ENCODE measurements around the gene BEGAIN. TPM values are rescaled to one million over a fixed set of nuclear protein-coding genes. Genes with fewer than 3 reads are reported as not detected.

The BEGAIN gene
- total and polyA plus RNA-seq, 7 donors = 0.08 to 1.0 (median 0.48) TPM; not detected in 1

GRCh38 chr14:100609331-100609870, 22.2 kb upstream of the BEGAIN start:
- Histone ChIP-seq H3K27me3 (ENCODE audit: insufficient read depth in 3 of 3, low read length in 2 of 3) (peaks cover 0 to 31% (median 14%) of the 10 kb centered on the region in 3 donors), H3K9me3 (no peaks in the 10 kb centered on the region), H3K27ac (no peak overlapping the region), H3K4me3 (no peak overlapping the region), H3K4me1 (no peaks in the 10 kb centered on the region), H3K36me3 (ENCODE audit: insufficient read depth in 1 of 2, low read depth in 1 of 2) (no peaks in the 10 kb centered on the region)
- 88 to 91% (median 88%) methylated on average over 12 to 14 of the region's 14 CpGs for WGBS, 3 donors
- intact Hi-C loops (cut with DNase I) = no loop called here
- DNase-seq (no peak), ATAC-seq (no peak)
- TF ChIP-seq, protein P1, sequence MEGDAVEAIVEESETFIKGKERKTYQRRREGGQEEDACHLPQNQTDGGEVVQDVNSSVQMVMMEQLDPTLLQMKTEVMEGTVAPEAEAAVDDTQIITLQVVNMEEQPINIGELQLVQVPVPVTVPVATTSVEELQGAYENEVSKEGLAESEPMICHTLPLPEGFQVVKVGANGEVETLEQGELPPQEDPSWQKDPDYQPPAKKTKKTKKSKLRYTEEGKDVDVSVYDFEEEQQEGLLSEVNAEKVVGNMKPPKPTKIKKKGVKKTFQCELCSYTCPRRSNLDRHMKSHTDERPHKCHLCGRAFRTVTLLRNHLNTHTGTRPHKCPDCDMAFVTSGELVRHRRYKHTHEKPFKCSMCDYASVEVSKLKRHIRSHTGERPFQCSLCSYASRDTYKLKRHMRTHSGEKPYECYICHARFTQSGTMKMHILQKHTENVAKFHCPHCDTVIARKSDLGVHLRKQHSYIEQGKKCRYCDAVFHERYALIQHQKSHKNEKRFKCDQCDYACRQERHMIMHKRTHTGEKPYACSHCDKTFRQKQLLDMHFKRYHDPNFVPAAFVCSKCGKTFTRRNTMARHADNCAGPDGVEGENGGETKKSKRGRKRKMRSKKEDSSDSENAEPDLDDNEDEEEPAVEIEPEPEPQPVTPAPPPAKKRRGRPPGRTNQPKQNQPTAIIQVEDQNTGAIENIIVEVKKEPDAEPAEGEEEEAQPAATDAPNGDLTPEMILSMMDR (IDR thresholded peaks at IDR 0.05) = no peak

DNA sequence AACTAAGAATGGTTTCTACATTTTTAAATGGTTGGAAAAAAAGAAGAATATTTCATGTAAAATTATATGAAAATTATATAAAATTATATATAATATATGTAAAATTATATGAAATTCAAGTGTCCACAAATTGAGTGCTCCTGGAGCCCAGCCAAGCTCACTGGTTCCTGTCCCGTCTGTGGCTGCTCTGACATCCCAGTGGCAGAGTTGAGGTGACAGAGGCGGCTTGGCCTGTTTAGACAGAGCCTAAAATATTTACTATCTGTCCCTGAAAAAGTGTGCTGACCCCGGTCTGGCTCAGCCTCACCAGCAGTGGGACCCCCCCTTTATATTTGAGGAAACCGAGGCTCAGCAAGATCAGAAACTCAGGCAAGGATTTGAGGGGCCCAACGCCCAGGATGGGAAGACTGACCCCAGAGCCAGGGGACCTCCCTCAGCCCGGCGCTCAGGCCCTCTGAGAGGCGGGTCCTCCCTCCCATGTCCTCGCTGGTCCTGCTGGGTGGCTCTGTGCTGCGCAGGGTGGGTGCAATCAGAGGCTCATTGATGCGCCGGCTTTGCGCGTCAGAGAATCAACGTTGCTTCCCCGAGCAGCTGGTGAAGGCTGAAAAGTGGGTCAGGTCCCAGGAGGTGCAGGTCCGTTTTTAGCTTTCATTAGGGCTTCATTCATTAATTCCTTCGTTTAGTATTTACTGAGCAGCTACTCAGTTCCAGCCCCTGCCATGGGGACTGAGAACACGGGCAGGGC, 21.5 kb upstream of the BEGAIN start:
- ATAC-seq = no peak
- Histone ChIP-seq H3K27ac (no peak overlapping the region), H3K36me3 (ENCODE audit: insufficient read depth in 1 of 2, low read depth in 1 of 2) (no peaks in the 10 kb centered on the region), H3K27me3 (ENCODE audit: insufficient read depth in 3 of 3, low read length in 2 of 3) (peaks cover 0 to 37% (median 14%) of the 10 kb centered on the region in 3 donors), H3K4me1 (no peaks in the 10 kb centered on the region), H3K4me3 (no peak overlapping the region), H3K9me3 (no peaks in the 10 kb centered on the region)
- DNase-seq = no peak
- WGBS, 3 donors = 82 to 84% (median 83%) methylated on average over 19 of the region's 19 CpGs
- intact Hi-C loops (cut with DNase I) = no loop called here
- TF ChIP-seq, protein P1 (IDR thresholded peaks at IDR 0.05) = no peak

- no peaks in the 10 kb centered on the region for H3K4me1 ChIP-seq
- H3K27ac ChIP-seq = no peak overlapping the region
- H3K4me3 ChIP-seq = no peak overlapping the region
- TF ChIP-seq, protein P1 (IDR thresholded peaks at IDR 0.05) = no peak
- peaks cover 0 to 39% (median 13%) of the 10 kb centered on the region in 3 donors for H3K27me3 ChIP-seq (ENCODE audit: insufficient read depth in 3 of 3, low read length in 2 of 3)
- no peaks in the 10 kb centered on the region for H3K36me3 ChIP-seq (ENCODE audit: insufficient read depth in 1 of 2, low read depth in 1 of 2)
- no peaks in the 10 kb centered on the region for H3K9me3 ChIP-seq
- WGBS, 3 donors = 90 to 98% (median 93%) methylated on average over 3 of the region's 3 CpGs
- intact Hi-C loops (cut with DNase I) = no loop called here
- DNase-seq (no peak), ATAC-seq (no peak)
Observed at GRCh38 chr14:100608064-100608463, 20.8 kb upstream of the BEGAIN start.

DNA sequence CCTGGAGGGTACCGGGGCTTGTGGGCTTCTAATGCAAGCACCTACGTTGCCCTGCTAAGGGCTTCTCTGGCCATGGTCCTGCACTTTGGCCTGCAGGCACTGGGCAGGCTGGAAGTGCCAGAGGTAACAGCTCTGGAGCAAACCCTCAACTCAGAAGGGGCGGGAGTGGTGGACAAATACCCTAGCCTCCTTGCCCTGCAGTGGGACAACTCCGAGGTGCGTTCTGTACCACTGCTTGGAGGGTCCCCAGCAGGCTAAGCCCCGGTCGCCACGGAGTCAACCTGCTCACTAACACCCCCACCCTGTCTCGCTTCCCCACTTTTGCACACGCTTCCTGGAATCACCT, 20.4 kb upstream of the BEGAIN start:
- intact Hi-C loops (cut with DNase I) = no loop called here
- WGBS, 3 donors = 91 to 94% (median 92%) methylated on average over 10 of the region's 10 CpGs
- no peak overlapping the region for H3K27ac ChIP-seq
- H3K27me3 ChIP-seq (ENCODE audit: insufficient read depth in 3 of 3, low read length in 2 of 3) = peaks cover 0 to 39% (median 12%) of the 10 kb centered on the region in 3 donors
- TF ChIP-seq, protein P1 (IDR thresholded peaks at IDR 0.05) = no peak
- no peaks in the 10 kb centered on the region for H3K4me1 ChIP-seq
- DNase-seq = no peak
- no peak overlapping the region for H3K4me3 ChIP-seq
- ATAC-seq = no peak
- no peaks in the 10 kb centered on the region for H3K36me3 ChIP-seq (ENCODE audit: insufficient read depth in 1 of 2, low read depth in 1 of 2)
- no peaks in the 10 kb centered on the region for H3K9me3 ChIP-seq

Measured in psoas muscle (tissue), 8 donors.